Cardiac fibroblast (primary cell): ENCODE data around the gene AKR1A1.
A peak's percentile ranks its signal among the peaks of the same experiment; 100 is the strongest.

ENCODE experiments used
- DNase-seq, 2 donors: peaks; one replicate each; pipeline versions ENCODE4 v3.0.0 to v3.0.0-alpha.2; 2010; ENCODE audit warnings: low read depth in 2 of 2
- H3K4me3 ChIP-seq, 2 donors: replicated peaks in 1 of 2; 1 replicate in 1 of 2; 2 replicates in 1 of 2; pipeline ENCODE4 v1.5.1; 2011; ENCODE audit warnings: low read depth in 2 of 2, low read length in 2 of 2, mild to moderate bottlenecking in 2 of 2, moderate library complexity in 1 of 2
- TF ChIP-seq, protein P1 (sequence below): IDR thresholded peaks from one replicate; pipeline ENCODE4 v1.5.1; 2011; ENCODE audit warnings: low read depth, mild to moderate bottlenecking, low read length, inconsistent platforms

The AKR1A1 gene

DNA sequence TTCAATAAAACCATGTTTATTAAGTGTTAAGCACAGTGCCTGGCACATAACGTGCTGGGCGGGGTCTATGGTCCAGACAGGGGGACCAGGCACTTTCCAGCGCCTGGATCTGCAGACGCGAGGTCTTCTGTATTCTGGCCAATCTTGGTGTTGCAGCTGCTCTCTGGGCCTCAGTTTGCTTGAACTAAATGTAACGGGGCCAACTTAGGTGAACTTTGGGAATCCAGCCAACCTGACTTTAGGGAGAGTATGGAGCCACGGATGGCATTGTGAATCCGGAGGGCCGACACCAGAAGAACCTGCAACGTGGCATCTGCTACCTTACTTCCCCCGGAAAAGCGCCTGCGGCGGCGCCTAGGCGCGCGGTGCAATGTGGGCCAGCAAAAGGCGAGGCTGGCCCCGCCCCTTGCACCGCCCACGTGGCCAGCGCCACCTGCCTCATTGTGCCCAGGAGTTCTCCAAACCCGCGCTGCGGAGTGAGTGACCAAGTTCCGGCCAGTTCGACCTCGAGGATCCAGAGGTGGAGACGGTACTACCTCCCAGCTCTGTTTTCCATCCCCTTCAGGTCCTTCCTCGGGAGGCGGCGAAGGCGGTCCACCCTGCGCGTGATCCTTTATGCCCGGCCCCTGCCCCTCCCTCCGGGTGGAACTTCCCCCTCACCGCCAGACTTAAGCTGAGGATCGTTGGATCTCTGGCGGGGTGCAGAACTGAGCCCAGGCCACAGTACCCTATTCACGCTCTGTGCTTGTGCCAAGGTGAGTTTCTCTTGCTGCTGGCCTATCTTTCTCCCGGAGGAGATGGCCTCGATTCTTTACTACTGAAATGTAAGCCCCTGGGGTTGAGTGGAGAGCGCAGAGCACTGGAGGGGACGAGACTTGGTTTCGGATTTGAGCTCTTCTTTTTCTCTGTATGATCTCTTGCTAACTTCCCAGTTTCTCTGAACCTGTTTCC lies at the start of gene AKR1A1:
Gene AKR1A1, plus strand, starts transcription at position 426 of the 951 bp plus-strand sequence. CDS start 10,969 bp downstream, outside the sequence.
- DNase-seq: peak; percentile 84 to 85
- TF ChIP-seq, protein P1, sequence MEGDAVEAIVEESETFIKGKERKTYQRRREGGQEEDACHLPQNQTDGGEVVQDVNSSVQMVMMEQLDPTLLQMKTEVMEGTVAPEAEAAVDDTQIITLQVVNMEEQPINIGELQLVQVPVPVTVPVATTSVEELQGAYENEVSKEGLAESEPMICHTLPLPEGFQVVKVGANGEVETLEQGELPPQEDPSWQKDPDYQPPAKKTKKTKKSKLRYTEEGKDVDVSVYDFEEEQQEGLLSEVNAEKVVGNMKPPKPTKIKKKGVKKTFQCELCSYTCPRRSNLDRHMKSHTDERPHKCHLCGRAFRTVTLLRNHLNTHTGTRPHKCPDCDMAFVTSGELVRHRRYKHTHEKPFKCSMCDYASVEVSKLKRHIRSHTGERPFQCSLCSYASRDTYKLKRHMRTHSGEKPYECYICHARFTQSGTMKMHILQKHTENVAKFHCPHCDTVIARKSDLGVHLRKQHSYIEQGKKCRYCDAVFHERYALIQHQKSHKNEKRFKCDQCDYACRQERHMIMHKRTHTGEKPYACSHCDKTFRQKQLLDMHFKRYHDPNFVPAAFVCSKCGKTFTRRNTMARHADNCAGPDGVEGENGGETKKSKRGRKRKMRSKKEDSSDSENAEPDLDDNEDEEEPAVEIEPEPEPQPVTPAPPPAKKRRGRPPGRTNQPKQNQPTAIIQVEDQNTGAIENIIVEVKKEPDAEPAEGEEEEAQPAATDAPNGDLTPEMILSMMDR: no peak
- peak within 1 kb of the TSS; percentile 78 to 95 for H3K4me3 ChIP-seq

DNA sequence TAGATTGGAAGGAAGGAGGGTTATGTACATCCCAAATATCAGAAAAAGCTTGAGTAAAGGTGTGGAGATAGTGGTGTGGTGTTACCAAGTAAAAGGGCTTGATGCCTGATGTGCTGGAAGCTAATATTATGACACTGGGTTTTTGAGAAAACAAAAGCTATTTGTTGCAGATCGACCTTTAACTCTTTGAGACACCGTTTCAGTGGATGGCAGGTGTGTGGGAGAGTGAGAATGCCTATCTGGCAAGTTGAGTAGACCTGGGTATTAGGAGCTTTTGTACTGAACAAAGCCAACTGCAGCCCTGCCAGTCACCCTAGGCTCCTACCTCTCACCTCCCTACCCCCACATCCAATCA lies 49.1 kb upstream of the AKR1A1 start:
- DNase-seq: no peak
- no peak overlapping the region for H3K4me3 ChIP-seq
- TF ChIP-seq, protein P1: no peak

DNA sequence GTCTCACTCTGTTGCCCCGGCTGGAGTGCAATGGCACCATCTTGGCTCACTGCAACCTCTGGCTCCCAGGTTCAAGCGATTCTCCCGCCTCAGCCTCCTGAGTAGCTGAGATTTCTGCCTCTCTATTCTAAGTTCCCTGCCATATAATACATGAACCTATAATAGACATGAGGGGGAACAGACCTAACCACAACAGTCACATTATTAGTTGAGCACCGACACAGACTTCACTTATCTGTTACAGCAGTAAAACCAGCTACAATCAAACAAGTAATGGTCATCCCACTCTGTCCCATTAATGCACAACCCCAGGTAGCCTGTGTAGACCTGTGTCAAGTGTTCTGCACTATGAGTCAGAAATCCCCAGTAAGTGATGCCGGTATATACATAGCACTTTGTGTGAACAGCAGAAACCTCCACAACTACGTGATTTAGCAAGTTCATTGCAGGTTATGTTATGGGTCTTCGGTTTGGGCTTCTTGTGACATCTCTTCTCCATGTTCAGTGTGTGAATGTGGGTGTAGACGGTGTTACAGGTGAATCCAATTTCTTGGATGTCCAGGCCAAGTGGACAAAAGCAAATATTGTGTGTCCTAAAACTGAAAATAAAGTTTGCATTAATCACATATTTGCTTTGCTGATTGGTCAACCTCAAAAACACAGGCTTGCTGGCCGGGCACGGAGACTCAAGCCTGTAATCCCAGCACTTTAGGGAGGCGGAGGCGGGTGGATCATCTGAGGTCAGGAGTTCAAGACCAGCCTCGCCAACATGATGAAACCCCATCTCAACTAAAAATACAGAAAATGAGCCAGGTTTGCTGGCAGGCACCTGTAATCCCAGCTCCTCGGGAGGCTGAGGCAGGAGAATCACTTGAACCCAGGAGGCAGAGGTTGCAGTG lies 46.9 kb upstream of the AKR1A1 start:
- no peak overlapping the region for H3K4me3 ChIP-seq
- no peak for DNase-seq
- TF ChIP-seq, protein P1: no peak

DNA sequence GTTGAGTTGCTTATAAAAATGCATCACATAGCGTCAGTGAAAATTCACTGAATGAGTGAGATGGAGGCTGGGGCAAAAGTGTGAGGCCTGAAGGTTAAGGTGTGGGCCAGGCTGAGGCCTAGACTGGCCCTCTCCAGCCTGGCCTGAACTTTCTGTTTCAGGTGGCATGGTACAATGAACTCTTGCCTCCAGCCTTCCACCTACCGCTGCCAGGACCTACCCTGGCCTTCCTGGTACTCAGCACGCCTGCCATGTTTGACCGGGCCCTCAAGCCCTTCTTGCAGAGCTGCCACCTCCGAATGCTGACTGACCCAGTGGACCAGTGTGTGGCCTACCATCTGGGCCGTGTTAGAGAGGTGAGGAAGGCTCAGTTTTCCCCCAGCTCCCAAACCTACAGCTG lies 43.4 kb upstream of the AKR1A1 start:
- TF ChIP-seq, protein P1: no peak
- no peak overlapping the region for H3K4me3 ChIP-seq
- DNase-seq: no peak

DNA sequence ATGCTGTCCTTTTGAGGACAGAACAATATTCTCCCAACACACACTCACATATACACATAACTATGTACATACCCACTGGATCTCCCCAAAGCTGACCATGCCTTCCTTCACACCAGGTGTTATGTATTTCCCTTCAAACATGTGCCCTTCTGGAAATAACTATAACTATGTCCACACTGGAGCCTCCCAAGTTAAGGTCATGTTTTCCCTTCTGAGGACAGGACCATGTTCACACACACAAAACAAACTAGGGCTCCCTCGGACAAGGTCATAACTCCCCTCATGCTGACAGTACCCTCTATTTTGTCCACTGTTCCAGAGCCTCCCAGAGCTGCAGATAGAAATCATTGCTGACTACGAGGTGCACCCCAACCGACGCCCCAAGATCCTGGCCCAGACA lies 42.7 kb upstream of the AKR1A1 start:
- TF ChIP-seq, protein P1: no peak
- DNase-seq: no peak
- H3K4me3 ChIP-seq: no peak overlapping the region

DNA sequence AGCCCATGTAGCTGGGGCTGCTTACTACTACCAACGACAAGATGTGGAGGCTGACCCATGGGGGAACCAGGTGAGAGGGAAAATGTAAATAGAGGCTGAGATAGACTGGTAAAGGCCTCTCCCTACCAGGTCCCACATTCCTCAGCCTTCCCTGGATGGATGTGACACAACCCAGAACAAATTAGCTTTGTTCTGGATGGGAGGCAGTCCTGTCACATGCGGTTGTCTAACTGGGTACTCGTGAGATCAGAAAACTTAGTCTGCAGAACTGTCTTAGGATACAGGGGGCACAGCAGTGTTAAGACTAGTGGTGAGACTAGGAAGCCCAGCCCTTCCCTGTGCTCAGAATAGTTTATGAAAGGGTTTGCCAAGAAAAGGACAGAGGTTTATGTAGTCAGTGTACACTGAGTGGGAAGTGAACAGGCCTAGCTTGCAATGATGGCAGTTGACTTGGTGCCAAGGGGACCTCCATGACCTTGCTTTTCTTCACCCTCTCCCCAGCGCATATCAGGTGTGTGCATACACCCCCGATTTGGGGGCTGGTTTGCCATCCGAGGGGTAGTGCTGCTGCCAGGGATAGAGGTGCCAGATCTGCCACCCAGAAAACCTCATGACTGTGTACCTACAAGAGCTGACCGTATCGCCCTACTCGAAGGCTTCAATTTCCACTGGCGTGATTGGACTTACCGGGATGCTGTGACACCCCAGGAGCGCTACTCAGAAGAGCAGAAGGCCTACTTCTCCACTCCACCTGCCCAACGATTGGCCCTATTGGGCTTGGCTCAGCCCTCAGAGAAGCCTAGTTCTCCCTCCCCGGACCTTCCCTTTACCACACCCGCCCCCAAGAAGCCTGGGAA lies 42.1 kb upstream of the AKR1A1 start:
- TF ChIP-seq, protein P1: peak; percentile 11
- H3K4me3 ChIP-seq: no peak overlapping the region

More for the DNA sequence above, 42.1 kb upstream of the AKR1A1 start:
- DNase-seq: peak; percentile 24 to 27
